ENCODE measurements around the gene PAPPA.

The PAPPA gene

DNA sequence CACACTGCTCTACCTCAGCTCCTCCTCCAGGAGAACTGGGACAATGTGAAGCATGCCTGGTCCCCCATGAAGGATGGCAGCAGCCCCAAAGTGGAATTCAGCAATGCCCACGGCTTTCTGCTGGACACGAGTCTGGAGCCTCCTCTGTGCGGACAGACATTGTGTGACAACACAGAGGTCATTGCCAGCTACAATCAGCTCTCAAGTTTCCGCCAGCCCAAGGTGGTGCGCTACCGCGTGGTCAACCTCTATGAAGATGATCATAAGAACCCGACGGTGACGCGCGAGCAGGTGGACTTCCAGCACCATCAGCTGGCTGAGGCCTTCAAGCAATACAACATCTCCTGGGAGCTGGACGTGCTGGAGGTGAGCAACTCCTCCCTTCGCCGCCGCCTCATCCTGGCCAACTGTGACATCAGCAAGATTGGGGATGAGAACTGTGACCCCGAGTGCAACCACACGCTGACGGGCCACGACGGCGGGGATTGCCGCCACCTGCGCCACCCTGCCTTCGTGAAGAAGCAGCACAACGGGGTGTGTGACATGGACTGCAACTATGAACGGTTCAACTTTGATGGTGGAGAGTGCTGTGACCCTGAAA lies 34.1 kb downstream of the PAPPA start:
- no peak for DNase-seq

DNA sequence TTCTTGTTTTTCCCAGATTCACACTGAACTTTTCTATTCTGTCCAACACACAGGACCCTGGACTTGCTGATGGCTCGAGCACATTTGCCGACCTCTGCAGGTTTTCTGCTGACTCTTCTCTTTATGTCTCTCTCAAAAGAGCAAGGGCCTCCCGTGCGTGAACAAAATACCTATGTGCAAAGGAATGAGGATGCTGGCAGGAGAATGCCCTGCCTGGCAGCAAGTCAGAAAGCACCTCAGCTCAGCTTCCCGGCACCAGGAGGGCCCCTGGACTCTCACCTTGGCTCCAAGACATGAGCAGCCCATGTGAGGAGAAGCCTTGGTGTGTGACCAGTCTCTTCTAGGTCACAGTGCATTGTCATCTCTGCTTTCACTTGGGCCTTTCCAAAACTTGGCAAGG lies 36.1 kb downstream of the PAPPA start:
- no peak for DNase-seq

DNA sequence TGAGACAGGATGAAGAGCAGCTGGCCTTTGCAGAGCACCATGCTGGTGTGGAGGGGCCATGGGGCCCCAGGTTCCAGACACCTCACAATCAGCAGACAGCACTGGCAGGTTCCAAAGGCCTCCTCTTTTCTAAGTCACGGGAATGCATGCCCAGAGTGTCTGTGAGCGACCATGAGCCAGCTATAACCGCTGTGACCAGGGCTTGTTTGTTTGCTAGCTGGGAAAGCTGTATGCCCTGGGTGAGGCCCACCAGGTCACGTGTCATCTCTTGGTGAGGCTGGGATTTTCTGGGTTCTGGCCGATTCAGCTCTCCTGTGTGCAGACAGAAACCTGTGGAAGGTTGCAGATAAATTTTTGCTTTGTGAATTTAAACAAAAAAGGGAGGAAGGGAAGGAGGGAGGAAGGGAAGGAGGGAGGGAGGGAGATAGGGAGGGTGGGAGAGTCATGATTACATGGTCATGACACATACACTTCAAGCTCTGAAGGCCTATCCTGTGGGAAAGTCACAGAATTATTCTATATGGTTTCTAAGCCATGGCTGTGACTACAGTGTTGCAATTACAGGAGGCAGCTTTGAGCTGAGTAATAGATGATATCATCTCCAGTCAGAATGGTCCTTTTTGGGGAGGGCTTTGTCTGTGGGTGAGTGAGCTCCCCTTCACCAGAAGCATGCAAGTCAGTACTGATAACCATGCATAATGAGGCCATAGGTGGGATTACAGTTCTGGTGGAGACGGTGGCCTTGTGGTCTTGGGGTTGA lies 37.2 kb downstream of the PAPPA start:
- DNase-seq, result no peak

DNA sequence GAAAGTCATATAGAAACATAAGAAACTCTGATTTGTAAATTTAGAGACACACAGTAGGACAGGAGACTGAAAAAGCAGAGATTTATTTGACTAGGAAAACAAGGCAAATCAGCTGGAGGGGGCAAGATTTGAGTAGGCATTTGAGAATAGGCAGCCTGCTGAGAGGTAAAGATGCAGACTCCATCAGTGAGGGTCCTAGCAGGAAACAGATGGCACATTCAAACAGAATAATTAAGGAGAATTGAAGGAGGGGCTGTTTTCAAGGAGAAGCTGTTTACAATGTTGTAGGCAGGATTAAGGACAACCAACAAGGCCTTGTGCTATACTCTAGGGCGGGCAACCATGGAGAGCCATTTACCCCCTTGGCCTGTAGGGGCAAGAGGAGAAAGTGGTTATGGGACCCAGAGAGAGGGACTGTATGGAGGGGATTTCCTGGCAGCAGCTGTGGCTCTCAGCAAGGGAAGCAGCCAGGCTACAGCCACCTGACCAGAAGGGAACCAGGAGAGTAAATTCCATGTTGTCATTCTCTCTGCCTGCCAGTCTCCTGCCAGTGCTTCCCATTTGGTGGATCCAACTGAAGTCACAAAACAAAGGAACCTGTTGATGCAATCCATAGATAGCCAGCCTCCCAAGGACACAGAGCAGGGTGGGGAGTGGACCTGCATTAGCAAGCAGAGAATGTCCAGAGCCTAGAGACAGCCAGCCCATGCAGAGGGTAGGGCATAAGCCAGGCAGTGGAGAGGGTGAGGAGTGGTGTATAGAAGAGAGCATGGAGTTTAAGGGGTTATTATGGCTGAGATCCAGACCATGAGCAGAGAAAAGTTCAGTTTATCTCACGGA lies 38.2 kb downstream of the PAPPA start:
- DNase-seq, result no peak

DNA sequence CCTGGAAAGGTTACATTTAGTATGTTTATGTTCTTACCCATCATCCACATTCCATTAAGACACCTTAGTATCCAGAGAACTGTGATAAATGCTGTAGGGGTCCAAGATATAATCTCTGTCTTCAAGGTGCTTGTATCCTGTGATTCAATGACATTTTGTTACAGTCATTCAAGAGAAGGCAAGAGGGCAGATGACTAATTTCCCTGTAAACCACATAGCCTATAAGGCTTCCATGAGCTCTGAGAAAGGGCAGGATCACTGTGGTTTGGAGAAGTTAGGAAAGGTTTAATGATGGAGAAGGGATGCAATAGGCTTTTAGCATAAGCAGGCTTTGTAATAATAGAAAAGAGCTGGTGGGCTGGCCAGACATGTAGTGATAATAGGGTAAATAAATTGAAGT lies 40.0 kb downstream of the PAPPA start:
- DNase-seq, result no peak

DNA sequence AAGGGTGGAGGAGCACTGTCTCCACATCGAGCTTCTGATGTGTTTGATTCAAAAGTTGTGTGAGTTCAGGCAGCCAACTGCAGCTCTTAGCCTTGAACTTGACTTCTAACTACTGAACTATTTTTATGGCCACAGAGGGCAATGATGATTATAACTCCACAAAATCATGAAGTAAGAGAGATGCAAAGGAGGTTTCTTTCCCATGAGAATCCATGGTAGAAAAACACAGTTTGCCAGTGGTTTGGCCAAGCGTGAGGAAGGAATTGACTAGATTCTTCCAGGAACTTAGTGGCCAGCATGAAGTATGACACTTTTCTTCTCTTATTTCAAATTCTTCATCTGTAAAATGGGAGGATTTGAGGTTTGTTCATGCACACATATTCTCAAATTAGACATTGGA lies 43.2 kb downstream of the PAPPA start:
- no peak for DNase-seq

DNA sequence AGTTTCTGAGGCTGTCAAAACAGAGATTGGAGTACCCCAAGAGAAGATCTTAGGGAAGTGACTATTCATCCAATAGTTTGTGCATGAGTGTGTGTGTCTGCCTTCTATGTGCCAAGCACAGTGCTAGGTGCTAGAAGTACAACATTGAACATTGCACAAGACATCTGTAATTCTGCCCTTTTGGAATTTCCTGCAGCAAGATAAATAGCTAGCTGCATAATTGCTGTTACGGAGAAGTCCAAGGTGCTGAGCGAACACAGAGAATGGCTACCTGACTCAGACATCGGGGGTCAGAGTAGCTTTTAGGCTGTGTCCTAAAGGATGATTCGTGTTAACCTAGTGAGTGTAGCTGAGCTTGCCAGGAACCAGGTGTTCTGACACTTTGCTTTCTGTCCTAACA lies 44.8 kb downstream of the PAPPA start:
- no peak for DNase-seq

DNA sequence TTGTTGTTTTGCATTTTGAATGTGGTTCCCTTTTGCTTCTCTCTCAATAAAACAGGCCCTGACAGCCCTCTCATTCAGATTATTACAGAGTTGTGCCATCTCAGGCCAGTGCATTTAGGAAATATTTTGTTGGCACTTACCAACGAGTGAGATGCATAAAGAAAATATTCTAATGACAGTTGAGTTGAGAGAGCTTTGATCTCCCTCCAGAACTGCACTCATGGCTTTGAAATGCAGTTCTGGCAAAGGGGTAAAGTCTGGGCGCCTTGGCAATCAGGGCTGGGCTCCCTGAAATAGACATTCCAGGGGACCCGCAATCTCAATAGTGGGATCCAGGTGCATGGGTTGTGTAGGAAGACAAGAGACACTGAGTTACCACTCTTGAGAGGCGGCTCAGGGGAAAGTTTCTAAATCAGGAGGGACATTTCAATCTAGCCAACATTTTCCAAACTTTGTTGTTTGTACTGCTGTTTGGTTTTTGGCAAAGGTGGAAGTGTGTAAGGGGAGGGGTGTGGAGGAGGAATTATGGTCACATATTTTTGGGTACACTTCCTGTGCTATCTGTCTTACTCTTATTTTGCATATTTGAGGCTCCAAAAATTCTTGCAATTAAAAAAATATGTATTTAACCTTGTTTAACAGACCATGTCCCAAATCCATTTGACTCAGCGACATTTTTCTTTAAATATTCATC lies 48.8 kb downstream of the PAPPA start:
- DNase-seq, result no peak

DNA sequence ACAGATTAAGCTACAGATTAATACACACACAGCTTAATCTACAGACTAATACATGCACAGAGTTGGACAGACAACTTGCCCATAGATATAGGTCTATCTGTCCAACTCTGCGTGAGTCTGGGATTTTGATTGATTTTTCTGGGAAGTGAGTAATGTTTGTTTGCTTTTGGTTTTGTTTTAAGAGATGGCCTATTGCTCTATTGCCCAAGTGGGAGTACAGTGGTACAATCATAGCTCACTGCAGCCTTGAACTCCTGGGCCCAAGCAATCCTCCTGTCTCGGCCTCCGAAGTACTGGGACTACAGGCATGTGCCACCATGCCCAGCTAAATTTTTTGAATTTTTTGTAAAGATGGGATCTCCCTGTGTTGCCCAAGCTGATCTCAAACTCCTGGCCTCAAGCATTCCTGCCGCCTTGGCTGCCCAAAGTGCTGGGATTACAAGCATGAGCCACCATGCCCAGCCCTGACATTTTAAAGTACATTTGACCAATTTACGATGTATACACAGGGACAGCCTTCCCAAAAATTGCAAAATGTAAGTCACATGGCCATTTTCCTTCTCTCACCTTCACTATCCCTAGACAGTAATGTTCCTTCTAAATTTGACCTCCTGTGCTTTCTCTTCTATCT lies 50.8 kb downstream of the PAPPA start:
- no peak for DNase-seq

DNA sequence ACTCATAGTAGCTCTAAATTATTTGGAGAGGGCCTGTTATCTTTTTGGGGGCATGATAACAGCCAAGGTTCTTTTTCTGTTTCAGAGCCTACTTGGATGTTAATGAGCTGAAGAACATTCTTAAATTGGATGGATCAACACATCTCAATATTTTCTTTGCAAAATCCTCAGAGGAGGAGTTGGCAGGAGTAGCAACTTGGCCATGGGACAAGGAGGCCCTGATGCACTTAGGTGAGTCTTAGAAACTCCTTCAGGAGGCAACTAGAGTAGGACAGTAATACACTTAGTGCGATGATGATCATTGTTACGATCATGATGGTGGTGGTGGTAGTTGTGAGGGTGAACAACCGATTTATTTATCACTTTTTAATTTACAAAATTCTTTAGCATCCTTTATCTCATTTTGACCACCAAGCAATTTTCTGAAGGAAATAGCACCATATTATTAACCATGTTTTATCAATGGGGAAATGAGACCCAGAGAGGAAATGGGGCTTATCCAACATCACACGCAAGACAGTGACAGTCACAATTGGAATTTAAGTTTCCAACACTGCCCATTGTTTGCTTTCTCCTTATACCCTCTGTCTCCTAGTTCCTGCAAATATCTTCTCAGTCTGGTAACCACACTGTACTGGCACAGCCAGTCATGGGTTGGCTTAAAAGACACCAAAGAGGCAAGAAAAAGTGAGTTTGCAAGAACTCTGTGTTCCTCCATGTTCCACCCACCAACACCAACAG lies 54.0 kb downstream of the PAPPA start:
- no peak for DNase-seq

DNA sequence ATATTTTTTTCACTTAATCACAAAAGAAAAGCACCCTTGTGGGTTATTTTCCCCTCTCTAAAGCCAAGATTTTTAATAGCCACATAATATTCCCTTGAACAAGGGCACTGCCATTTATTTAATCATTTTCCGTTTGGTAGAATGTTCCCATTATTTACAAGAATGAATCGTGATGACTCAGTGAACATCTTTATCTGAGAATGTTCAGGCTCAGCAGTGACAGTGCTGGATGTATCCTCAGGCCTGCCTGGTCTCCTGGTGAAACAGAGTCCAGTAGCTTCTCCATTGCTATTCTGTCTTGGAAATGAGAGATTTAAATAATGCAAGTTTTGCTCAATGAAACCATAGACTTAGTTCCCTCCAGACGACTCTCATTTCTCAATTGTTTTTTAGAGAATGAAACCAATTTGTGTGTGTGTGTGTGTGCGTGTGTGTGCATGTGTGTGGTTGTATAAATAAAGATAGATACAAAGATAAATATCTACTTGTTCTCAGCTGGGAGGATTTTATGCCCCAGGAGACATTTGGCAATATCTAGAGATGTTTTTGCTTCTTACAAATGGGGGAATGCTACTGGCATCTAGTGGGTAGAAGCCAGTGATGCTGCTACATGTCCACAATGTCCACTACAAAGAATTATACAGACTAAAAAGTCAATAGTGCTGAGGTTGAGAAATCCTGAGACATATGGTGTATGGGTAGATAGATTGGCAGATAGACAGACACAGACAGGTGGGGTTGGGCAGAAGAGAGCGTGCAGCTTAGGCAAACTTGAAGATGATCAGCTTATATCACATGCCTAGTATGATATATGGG lies 55.0 kb downstream of the PAPPA start:
- DNase-seq, result no peak

DNA sequence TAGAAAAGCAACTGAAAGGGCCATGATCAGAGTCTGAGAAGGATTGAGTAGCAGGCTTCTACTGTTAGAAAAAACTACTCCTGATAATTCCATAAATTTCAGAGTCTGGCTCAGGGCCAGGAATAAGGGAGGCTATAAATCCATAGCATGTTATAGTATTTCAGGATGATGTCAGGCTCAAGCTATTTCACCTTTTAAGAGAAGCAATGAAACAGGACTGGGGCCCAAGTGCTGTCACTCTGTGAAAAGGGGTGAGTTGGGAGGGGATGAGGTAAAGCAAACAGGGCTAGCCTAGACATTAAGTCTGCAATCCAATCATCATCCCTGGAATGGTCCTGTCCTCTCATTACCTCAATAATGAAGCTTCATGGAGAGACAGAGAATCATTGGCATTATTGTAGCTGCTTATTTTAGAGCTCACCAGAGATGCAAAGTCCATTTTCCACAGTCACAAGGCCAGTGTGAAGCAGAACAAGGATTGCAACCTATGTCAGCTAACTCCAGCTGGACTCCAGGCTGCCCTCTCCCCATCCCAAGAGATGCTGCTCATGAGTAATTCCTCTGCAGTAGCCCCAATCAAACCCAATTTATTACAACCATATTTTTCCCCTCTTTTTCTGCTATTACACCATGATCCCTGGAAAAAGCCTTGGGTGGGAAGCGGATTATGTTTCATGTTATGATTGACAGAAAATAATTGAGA lies 56.0 kb downstream of the PAPPA start:
- DNase-seq, result no peak

DNA sequence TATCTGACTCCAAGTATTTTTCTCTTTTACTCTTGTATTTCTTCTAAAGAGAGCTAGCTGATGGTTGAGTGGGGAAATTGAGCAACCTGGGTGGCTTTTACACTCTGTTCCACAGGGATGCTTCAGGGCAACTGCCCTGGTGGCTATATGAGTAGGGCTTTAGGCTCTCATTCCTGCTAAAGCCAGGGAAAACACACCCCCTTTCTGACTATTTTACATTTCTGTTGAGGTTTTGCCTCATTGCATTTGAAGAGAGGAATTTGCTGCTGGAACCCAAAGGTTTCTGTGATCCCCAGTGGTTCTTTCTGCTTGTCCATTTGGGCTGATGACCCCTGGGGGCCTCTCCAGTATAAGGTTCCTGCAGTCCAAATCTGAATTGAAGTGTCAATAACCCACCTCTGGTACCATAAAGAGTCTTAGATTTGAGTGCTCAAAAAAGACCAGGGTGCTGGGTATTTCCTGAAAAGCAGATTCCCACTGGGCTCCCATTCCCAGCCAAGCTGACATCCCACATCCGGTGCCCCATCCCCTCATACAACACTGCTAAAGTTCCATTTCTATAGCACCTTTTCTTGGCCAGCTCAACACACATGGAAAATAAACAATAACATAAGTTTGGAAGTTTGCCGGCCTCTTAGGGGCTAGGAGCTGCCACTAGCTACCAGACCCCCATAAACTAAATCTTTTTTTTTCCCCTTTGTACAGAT lies 59.5 kb downstream of the PAPPA start:
- DNase-seq, result no peak

DNA sequence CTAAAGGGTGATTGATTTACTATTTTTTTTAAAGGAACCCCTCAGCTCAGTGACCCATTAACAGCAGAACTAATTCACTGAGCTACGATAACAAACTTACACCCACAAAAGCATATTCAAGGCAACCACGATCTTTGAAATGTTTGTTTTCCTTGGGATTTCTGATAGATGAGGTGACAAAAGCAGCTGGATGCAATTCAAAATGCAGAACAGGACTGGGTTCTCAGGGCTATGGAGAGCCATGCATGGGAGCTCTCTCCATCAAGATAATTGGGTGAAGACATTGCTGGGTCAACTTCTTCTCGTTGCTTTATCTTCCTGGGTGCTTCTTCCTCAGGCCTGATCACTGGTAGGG lies 60.1 kb downstream of the PAPPA start:
- DNase-seq, result no peak

DNA sequence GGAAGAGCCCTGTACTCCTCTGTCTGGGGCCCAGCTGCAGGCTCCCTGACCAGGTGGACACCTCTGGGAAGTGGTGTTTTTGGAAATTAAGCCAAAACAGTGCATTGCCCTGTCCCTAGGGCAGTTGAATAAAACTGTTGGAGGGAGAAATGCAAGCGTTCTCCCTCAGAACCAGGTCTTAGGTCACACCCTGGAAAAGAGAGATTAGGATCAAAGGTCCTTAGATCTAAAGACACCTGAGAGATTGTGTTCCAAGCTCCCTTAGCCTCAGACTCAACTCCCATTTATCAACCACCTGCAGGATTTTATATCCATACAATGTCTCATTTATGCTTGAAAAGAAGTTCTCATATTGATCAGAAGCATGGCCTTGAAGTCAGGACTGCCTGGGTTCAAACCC lies 64.8 kb downstream of the PAPPA start:
- DNase-seq, result no peak

DNA sequence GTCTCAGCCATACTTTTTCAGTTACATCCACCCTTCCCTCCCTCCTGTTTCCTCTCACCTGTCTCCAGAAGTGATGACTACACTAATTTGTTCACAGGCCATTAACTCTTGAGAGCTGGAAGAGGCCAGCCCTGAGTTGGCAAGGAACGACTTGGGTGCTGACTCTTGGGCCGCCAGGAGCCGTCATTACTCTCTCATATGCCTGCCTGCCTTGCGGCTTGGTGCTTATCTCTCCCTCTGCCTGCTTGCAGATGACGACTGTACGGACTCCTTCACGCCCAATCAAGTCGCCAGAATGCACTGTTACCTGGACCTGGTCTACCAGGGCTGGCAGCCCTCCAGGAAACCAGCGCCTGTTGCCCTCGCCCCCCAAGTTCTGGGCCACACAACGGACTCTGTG lies 66.1 kb downstream of the PAPPA start:
- no peak for DNase-seq

DNA sequence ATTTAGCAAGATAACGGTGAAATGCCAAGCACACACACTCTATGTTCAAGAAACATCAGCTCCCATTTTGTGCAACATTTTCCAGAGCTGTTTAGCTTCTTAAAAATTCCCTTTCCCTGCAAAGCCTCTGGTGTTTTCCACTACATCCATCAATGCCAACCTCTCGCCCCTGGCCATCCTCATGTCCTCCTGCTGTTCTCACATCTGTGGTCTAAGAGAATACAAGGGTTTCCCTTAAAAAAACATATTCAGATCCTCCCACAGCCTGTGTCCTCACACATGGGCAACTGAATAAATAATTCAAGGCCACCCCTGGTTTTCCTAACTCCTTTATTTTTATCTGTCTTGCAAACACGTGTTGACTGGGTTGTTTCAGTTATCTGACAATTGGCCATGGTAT lies 70.3 kb downstream of the PAPPA start:
- no peak for DNase-seq

DNA sequence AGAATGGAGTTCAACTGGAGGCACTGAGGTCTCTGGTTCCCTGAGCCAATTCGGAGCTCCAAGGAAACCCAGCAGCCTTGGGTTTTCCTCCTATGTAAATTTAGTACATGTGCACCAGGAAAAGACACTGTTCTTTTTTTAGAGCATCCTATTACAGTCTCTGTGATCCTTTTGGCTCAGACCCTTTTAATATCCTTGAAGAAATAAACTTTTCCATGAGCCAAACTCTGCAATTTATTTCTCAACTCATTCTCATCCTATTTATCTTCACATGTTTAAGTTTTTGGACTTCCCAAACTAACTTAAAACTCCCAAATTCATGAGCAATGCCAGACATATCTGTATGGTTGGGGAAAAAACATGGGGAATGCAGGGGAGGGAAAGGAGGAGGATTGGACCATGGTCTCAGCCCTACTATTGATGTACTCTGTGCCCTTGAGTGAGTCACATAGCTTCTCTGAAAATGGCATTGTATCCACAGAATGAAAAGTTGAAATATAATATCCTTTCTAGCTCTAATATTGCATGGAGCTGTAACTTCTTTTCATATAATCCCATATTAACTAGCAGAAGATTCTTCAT lies 76.6 kb downstream of the PAPPA start:
- DNase-seq, result no peak

DNA sequence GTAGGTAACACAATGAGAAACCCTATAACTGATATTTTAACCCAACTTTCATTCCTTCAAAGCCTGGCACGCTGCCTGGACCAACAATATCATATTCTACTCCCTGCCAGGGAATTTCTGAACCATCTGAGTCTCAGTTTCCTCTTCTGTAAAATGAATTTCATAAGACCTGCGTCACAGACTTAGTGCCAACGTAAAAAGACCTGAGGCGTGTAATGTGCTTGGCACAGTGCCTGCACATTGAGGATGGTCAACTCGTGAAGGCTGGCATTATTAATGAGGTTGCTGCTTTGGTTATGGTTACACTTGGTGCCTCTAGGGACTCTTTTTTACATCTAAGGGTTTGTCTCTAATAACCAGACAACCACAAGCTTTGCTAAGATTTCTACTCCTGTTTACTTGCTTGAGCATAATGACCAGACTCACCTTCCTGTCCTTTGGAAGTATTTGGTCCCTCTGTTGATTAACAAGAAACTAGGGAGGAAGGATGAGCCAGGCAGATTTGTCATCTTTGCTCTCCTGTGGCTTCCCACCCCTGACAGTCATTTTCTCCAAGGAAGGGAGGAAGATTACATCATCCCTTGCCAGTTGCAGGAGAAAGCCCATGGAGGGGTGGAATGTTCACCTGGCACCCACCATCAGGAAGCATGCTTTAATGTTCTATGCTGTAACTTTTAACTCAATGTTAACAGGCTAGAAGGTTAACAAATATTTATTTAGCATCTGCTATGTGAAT lies 79.0 kb downstream of the PAPPA start:
- DNase-seq, result no peak

All from inflammatory macrophage (primary cell).